GOT3 (cell line): ENCODE data around the gene PANX3.

Experiments
- DNase-seq: peaks from one replicate; lab custom pipeline; 2025; ENCODE audit warnings: mixed read lengths; lab: John Stamatoyannopoulos, UW

PANX3 gene

DNA sequence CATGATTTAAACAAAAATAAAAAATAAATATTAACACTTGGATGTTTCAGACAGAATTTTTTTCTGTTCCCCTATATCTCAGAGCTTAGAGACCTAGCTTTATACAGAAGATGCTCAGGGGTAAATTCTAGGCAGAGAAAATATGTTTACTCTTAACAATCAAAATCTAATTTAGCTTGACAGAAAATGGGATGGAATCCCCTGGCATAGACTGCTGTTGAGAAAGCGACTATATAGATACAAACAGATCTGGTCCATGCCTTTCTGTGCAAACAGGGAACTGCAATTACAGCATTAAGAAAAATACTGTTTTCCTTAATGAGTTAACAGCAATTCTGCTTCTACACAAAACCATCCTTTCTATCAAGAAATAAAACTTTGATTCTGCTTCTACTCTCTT is 47.8 kb downstream of the PANX3 start:
- DNase-seq = no peak

DNA sequence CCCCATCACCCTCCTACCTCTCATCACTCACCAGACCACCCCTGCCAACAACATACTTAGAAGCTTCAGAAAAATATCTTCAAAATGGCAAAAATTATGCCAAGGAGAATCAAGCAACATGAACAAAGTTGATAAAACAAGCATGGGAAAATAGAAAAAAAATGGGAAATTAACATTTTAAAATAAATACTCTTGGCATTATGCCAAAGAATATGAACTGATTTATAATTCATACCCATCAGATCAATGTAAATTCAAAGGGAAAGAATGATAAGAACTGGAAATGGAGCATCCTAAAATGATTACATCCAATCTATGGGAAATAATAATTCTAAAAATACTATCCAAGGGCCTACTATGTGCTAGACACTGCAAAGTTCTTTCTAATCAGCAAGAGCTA is 50.3 kb downstream of the PANX3 start:
- DNase-seq = no peak

DNA sequence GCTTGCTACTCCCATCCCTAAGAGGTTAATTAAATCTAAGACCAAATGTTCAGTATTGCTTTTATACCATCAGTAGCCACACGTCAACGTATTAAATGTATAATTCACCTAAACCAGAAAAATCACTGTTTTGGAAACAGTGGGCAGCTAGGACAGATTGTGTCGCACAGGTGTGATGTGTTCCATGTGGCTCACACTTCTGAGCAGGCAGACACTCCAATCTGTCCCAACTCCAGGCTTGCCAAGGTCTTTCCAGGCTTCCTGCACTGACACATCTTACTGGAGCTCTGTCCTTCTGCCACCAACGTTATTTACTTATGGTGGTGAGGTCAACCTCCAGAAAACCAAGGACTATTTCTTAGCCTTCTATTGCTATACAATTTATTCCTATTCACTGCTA is 50.9 kb downstream of the PANX3 start:
- DNase-seq = no peak

DNA sequence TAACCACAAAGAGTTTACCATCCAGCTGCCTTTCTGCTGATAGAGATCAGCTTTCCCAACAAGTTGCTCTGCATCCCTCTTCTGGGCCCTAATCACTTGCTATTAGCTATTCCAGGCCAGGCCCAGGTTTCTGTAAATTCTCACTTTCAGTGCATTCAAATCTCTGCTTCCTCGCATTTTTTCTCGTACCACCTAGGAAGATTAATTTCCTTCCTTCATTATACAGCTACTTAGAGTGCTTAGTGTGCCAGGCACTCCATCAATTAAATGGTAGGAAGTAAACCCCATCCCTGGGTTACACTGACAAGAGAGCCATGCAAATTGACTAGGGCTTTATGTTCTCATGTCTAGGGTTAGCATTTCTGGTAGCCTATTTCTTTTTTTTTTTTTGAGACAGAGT is 52.6 kb downstream of the PANX3 start:
- DNase-seq = no peak

DNA sequence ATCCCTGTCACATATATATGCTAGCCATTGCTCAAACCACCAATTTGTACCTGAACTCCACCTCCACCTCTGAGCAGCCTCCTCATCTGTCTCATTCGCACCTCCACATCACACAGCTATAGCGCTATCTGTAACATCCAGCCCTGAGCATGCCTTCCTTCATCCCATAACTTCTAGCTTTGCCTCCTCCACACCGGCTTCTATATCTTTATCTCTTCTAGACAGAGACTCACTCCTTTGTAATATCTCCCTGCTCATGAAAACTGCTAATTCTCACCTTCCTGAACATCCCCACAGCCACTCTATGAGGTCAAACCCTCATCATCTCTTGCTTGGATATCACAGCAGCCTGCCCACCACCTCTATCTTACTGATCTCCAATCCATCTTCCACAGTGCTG is 56.4 kb downstream of the PANX3 start:
- DNase-seq = no peak

DNA sequence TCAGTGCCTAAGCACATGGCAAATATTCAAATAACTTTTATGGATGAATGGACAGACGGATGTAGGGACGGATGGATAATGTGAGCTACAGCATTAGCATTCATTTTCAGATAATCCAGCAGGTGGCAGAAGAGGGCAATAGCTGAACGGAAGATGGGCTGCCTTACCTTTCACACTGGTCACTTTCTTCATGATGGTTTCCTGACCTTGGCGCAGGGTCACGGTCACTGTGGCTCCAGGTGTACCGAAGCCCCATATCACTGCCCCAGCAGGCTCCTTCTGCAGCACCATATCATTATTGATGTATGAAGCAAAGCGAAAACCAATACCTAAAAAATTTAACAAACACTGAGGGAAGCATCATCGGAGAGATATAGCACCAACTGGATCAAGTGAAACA is 58.0 kb downstream of the PANX3 start:
- no peak for DNase-seq
